ENCODE results near the gene C2CD2. TPM values are rescaled to one million over a fixed set of nuclear protein-coding genes. Genes with fewer than 3 reads are reported as not detected.

C2CD2 gene
- total RNA-seq, 4 donors from 2014 or later: 39.4 to 79.5 (median 49.4) TPM

DNA sequence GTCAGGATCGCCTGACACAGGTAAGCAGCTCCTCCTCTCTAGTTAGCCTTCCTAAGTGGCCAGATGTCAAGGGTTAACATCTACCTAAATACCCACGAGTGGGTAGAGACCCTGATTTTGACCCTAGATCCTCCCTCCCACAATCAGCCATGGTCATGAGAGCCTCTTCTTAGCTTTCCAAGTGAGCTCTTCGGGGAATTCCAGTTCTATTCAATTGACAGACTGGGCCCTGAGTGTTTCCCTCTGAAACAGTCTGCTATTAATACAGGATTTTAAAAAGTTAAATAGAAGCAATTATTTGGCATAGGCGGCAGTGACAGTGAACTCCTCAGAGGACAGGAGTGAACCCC, 28.1 kb downstream of the C2CD2 start:
- TF ChIP-seq CTCF (IDR thresholded peaks at IDR 0.05) (no peak), POLR2A (IDR thresholded peaks at IDR 0.05) (no peak)
- 63 to 67% methylated on average over 4 of the region's 4 CpGs for WGBS, 2 donors
- no peak overlapping the region for H3K4me3 ChIP-seq (ENCODE audit: low read depth, poor library complexity, severe bottlenecking)
- no peak for DNase-seq (ENCODE audit: low spot score in 2 of 2)
- intact Hi-C loops (cut with DNase I; ENCODE audit: low total_unique reads): no loop called here

DNA sequence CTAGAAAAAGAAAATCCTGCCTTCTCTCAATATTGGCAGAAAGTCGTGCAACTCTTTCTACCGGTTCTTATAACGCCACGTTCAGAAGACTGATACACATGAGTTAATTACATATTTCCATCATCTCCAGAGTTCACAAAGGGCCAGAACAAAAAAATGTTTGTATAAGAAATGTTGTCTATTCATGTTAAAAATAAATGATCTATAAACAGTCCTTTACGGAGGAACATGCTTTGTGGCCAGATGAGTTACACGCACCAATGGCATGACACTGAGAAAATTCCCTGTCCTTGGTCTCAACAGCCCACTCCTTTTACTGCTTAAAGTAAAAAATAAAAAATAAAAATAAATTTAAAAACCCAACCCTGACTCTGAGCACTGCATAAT, 29.5 kb downstream of the C2CD2 start:
- WGBS, 2 donors: 66 to 68% methylated on average over 6 of the region's 6 CpGs
- intact Hi-C loops (cut with DNase I; ENCODE audit: low total_unique reads): no loop called here
- no peak for DNase-seq (ENCODE audit: low spot score in 2 of 2)
- no peak for TF ChIP-seq POLR2A (IDR thresholded peaks at IDR 0.05)
- no peak for TF ChIP-seq CTCF (IDR thresholded peaks at IDR 0.05)
- H3K4me3 ChIP-seq (ENCODE audit: low read depth, poor library complexity, severe bottlenecking): no peak overlapping the region

GRCh38 chr21:41923631-41924367, 30.0 kb downstream of the C2CD2 start:
- no peak overlapping the region for H3K4me3 ChIP-seq (ENCODE audit: low read depth, poor library complexity, severe bottlenecking)
- 52 to 58% methylated on average over 7 of the region's 7 CpGs for WGBS, 2 donors
- no peak for TF ChIP-seq POLR2A (IDR thresholded peaks at IDR 0.05)
- TF ChIP-seq CTCF (IDR thresholded peaks at IDR 0.05): no peak
- intact Hi-C loops (cut with DNase I; ENCODE audit: low total_unique reads): no loop called here
- DNase-seq (ENCODE audit: low spot score in 2 of 2): no peak

DNA sequence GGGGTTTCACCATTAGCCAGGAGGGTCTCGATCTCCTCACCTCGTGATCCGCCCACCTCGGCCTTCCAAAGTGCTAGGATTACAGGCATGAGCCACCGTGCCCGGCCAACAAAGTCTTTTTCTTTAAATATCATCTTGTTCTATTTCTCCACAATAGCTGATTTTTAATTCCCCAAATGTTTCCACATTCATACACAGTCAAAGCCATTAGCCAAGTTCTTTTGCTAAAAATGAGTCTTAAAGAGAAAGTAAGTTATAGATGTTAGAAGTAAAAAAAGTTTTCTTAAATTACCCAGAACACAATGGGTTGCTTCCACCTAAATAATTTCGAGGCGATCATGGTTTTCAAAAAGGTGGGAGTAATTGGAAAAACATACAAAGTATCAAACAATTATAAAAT, 30.6 kb downstream of the C2CD2 start:
- 67 to 81% methylated on average over 8 of the region's 8 CpGs for WGBS, 2 donors
- intact Hi-C loops (cut with DNase I; ENCODE audit: low total_unique reads): no loop called here
- no peak overlapping the region for H3K4me3 ChIP-seq (ENCODE audit: low read depth, poor library complexity, severe bottlenecking)
- no peak for DNase-seq (ENCODE audit: low spot score in 2 of 2)
- TF ChIP-seq POLR2A (IDR thresholded peaks at IDR 0.05): no peak
- no peak for TF ChIP-seq CTCF (IDR thresholded peaks at IDR 0.05)

DNA sequence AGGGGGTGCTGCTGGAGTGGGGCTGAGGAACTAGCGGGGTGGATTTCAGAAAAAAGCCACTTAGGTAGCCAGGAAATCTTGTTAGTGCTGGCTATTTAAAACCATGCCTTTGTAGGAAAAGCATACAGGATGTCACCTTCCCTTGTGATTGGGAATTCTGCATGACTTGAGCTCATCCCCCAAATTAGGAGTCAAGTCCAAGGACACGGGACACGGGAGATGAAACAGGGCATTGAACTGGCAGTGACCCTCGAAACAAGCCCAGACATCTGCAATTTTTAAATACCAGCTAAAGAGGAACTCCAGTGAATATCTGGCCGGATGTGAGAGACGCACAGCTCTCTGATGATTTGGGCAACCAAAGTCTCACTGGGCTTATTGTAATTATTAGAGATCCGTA, 32.8 kb downstream of the C2CD2 start:
- WGBS, 2 donors: 73 to 76% methylated on average over 7 of the region's 7 CpGs
- intact Hi-C loops (cut with DNase I; ENCODE audit: low total_unique reads): no loop called here
- DNase-seq (ENCODE audit: low spot score in 2 of 2): no peak
- no peak for TF ChIP-seq CTCF (IDR thresholded peaks at IDR 0.05)
- TF ChIP-seq POLR2A (IDR thresholded peaks at IDR 0.05): no peak
- H3K4me3 ChIP-seq (ENCODE audit: low read depth, poor library complexity, severe bottlenecking): no peak overlapping the region

DNA sequence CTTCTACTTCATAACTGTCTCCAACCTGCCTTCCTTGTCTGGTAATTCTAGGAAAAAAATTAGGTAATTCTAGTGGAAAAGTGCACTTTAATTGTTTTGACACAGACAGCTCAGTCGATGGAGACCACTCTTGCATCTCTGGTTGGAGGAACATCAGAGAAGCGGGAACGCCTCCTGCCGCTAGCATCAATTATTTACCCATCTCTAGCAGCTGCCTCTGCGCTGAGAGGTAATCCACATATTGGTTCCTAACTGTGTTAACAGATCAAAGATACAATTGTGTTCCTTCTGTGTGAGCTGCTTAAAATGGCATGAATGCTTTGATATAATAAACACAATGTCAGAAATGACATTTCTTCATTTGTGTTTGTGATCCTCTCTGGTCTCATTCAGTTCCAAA, 33.3 kb downstream of the C2CD2 start:
- intact Hi-C loops (cut with DNase I; ENCODE audit: low total_unique reads): no loop called here
- no peak for DNase-seq (ENCODE audit: low spot score in 2 of 2)
- WGBS, 2 donors: 87 to 93% methylated on average over 5 of the region's 5 CpGs
- TF ChIP-seq CTCF (IDR thresholded peaks at IDR 0.05) (no peak), POLR2A (IDR thresholded peaks at IDR 0.05) (no peak)
- H3K4me3 ChIP-seq (ENCODE audit: low read depth, poor library complexity, severe bottlenecking): no peak overlapping the region
